Esophagus mucosa (tissue), 1 donor: ENCODE measurements around the gene INTS6. TPM values are rescaled to one million over a fixed set of nuclear protein-coding genes. Genes with fewer than 3 reads are reported as not detected.
A peak's percentile ranks its signal among the peaks of the same experiment; 100 is the strongest.

Source experiments
- ATAC-seq: fragments of 200-7000 bp; cut with Tn5 transposase; one replicate; pipeline ENCODE4 v1.9.1; 2020
- total RNA-seq: library from RNA; stranded (reverse); gene quantifications from one replicate; pipeline ENCODE4 v1.2.4, GENCODE V29; 2023
- donor health status: DM: yes; HTN: yes; CAD: no.

Gene INTS6
- total RNA-seq, 1 donor from 2014 or later = 26.5 TPM

GRCh38 chr13:51341791-51342190 lies 111.0 kb downstream of the INTS6 start:
- ATAC-seq = no peak

GRCh38 chr13:51341232-51341631 lies 111.6 kb downstream of the INTS6 start:
- ATAC-seq = peak; percentile 28

GRCh38 chr13:51339952-51340732 lies 112.7 kb downstream of the INTS6 start:
- ATAC-seq = no peak

GRCh38 chr13:51339354-51339753 lies 113.5 kb downstream of the INTS6 start, which contains the start of gene SERPINE3:
Gene SERPINE3, plus strand, starts transcription at chr13:51339691. Its CDS starts 1,401 bp downstream, at chr13:51341092.
- ATAC-seq = no peak

- ATAC-seq = no peak
Observed at GRCh38 chr13:51336746-51337145, 116.1 kb downstream of the INTS6 start.

GRCh38 chr13:51333826-51334225 lies 119.0 kb downstream of the INTS6 start:
- no peak for ATAC-seq

- ATAC-seq = no peak
Observed at GRCh38 chr13:51333421-51333820, 119.4 kb downstream of the INTS6 start.

GRCh38 chr13:51332566-51333361 lies 120.1 kb downstream of the INTS6 start:
- ATAC-seq = no peak

GRCh38 chr13:51331354-51331861 lies 121.4 kb downstream of the INTS6 start:
- ATAC-seq = no peak

GRCh38 chr13:51330791-51331190 lies 122.0 kb downstream of the INTS6 start:
- no peak for ATAC-seq

GRCh38 chr13:51329606-51330005 lies 123.2 kb downstream of the INTS6 start:
- no peak for ATAC-seq

GRCh38 chr13:51328488-51328887 lies 124.3 kb downstream of the INTS6 start:
- no peak for ATAC-seq

- no peak for ATAC-seq
Observed at GRCh38 chr13:51327961-51328360, 124.9 kb downstream of the INTS6 start.

GRCh38 chr13:51326777-51327176 lies 126.1 kb downstream of the INTS6 start:
- no peak for ATAC-seq

- ATAC-seq = no peak
Observed at GRCh38 chr13:51325837-51326236, 127.0 kb downstream of the INTS6 start.

- no peak for ATAC-seq
Observed at GRCh38 chr13:51324714-51325420, 128.0 kb downstream of the INTS6 start.

GRCh38 chr13:51323824-51324511 lies 128.9 kb downstream of the INTS6 start:
- ATAC-seq = no peak

GRCh38 chr13:51322826-51323225 lies 130.0 kb downstream of the INTS6 start:
- no peak for ATAC-seq

- ATAC-seq = no peak
Observed at GRCh38 chr13:51321836-51322235, 131.0 kb downstream of the INTS6 start.

- no peak for ATAC-seq
Observed at GRCh38 chr13:51318876-51319275, 134.0 kb downstream of the INTS6 start.

- ATAC-seq = no peak
Observed at GRCh38 chr13:51318015-51318414, 134.8 kb downstream of the INTS6 start.

GRCh38 chr13:51317262-51317661 lies 135.6 kb downstream of the INTS6 start:
- no peak for ATAC-seq
